ELR (cell line): ENCODE measurements around the gene CIRBP.

Source experiments
- DNase-seq: peaks from one replicate; pipeline ENCODE4 v3.0.0-alpha.2; 2015; ENCODE audit warnings: low read depth

CIRBP gene

DNA sequence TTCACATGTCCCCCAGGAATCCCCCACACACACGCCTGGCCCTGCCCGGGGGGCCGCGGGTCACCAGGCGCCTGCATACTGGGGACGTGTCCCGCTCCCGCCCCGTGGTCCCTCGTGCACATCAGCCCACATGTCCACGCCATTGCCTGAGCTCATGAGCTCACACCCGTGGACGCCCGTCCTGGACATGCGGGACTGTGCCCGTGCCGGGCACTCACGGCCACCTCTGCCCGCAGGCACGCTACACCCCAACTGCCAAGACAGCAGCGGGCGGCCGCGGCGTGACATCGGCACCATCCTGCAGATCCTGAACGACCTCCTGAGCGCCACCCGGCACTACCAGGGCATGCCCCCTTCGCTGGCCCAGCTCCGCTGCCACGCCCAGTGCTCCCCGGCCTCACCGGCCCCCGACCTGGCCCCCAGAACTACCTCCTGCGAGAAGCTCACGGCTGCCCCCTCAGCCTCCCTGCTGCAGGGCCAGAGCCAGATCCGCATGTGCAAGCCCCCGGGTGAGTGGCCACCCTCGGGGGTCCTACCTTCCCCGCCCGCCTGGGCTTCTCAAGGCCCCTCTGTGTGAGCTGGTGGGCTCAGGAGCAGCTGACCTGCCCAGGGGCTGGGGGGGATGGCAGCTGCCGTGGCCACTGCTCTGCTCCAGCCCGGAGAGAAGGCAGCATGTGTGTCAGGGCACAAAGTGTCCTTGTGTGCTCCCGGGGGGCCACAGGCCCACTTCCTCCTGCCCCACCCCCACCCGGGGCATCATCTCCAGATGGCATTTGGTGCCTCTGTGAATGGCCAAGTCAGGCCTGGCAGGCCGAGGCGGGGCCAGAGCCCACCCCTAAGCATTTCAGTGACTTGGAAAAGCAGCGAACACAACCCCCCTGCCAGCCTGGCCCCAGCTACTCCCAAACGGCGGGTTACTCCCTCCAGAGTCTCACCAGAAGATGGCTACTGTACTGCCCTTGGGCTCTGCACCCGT is 13.7 kb upstream of the CIRBP start:
- no peak for DNase-seq

- DNase-seq, result no peak
These were observed 12.3 kb upstream of the CIRBP start for GRCh38 chr19:1256646-1257474.

- DNase-seq, result no peak
These were observed 11.5 kb upstream of the CIRBP start for GRCh38 chr19:1257475-1258162.

DNA sequence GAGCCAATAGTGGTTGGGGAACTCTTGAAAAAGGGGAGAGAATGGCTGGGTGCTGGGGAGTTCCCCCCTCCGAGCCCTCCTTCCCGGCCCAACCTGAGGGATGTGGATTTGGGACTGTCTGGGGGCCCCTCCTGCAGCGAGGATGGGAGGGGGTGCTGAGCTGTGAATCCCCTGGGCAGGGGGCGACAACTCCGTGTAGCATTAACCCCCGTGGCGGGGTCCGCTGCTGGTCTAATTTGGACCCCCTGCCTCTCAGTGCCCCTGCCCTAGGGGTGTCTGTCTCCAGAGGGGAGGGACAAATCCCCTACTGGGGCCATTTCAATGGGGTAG is 11.0 kb upstream of the CIRBP start:
- DNase-seq, result no peak

GRCh38 chr19:1258707-1259205 is 10.4 kb upstream of the CIRBP start:
- DNase-seq, result no peak

GRCh38 chr19:1259206-1259875 is 9.8 kb upstream of the CIRBP start:
- peak; percentile 75 for DNase-seq

- peak; percentile 62 for DNase-seq
These were observed 9.0 kb upstream of the CIRBP start for GRCh38 chr19:1259876-1260748.

- DNase-seq, result peak; percentile 97
These were observed 8.2 kb upstream of the CIRBP start for GRCh38 chr19:1260749-1261537.

DNA sequence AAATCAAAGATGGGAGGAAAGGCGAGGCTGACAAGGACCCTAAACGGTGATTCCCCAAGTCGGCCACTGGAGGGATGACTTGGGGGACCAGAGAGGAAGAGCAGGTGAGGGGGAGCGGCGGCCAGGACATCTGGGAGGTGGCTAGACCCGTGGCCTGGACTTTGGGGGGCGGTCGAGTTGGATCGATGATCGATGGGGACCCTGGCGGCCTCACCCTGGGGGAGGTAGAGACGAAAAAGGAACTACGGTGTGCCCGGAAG is 7.7 kb upstream of the CIRBP start:
- peak; percentile 59 for DNase-seq

GRCh38 chr19:1261798-1262622 is 7.1 kb upstream of the CIRBP start:
- peak; percentile 53 for DNase-seq

DNA sequence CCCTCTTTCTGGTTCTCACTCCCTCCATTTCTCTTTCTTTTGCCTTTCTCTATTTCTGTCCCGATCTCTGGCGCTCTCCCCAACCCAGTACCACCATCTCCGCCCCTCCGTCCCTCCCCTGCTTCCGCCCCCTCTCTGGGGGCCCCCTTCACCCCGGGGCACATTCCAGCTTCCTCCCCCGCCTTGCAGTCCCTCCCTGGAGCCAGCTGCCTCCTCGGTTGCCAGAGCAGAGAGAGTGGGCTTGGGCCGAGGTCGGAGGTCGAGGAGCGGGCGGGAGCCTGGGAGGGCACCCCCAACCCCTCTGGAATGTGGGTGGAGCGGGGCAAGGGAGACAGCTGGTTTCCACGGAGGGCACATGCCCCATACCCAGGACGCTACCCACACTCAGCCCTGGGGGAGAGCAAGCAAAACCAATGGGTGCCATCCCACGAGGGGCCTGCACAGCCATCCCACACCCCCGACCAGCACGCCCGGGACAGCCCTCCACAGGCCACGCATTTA is 6.5 kb upstream of the CIRBP start:
- DNase-seq, result peak; percentile 53

DNA sequence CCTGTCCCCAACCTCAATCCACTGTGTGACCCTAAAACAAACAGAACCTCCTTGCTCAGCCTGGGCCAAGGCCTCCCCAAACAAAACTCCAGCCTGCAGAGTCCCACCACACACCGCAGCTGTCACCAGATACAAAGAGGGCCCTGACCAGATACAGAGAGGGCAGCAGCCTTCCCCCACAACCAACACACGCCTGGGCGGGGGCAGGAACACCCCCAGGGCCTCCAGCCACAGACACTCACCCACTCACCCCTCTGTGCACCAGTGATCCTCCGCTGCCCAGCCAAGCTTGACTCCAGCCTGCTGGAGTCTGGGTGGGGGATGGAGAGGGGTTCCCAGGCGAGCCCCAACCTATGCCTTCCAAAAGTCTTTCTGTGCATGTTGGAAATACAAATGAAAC is 5.9 kb upstream of the CIRBP start:
- DNase-seq, result no peak

GRCh38 chr19:1264801-1265614 is 4.1 kb upstream of the CIRBP start:
- peak; percentile 97 for DNase-seq

GRCh38 chr19:1265615-1266128 is 3.5 kb upstream of the CIRBP start:
- DNase-seq, result peak; percentile 94

DNA sequence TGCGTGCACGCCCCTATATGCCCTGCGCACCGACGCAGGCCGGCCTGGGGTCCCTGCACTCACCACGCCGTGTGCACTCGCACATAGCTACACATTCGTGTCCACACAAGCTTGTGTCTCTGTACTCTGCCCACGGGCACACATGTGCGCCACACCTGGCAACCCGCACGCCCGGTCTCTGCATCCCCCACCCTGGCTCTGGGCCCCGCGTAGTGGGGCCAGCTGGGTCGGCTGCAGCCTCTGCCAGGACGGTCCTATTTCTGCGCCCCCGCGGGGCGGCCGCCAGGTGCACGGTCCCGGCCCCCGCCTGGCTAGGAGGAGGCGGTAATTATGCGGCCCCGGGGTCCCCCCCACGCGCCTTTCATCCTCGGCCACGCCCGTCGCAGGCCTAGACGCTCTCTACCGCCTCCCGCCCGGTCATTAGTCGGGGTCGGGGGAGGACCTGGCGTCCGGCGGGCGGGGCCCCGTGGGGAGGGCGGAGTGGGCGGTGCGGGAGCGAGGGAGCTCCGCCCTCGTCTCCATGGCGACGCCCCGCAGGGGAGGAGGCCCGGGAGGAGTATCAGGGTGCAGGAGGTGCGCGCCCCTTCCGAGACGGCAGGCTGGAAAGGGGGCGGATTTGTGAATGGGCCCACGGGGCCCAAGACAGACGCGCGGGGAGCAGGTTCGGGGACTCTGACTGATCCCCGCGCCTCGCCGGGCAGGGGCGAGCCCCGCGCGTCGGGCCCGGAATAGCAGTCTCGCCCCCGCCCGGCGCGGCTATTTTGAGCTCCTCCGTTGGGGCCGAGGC is 2.8 kb upstream of the CIRBP start:
- DNase-seq, result peak; percentile 93

DNA sequence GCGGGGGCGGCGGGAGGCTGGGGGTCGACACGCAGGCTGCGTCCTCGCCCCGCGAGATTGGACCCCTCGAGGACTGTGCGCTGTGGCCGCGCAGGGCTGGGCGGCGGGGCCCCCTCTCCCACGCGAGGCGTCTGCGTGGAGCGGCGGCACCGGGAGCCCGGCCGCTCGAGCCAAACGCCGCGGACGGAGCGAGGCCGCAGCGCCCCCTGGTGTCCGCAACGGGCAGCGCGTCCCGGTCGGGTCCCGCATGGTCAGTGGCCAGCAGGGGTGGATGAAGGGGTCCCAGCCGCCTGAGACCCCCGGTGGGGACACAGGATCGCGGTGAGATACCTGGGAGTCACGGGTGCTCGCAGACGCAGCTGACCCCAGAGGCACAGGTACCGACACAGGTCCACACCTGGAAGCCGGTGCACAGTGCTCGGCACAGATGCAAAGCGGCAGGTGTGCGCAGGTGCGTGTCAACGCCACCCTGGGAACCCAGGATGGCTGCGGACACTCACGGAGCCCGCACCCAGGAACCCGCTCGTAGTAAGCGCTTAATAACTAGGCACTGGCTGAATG is 2.1 kb upstream of the CIRBP start:
- DNase-seq, result peak; percentile 60
